ENCODE results near the gene LCN2. TPM values are rescaled to one million over a fixed set of nuclear protein-coding genes. Genes with fewer than 3 reads are reported as not detected.
A peak's percentile ranks its signal among the peaks of the same experiment; 100 is the strongest.

Gene LCN2
- total RNA-seq, 1 experiment from 2014 or later, result 1.0 TPM

- no peak for TF ChIP-seq TCF7L2 (IDR thresholded peaks at IDR 0.05; ENCODE audit: low read depth, low read length)
- TF ChIP-seq SIN3A (IDR thresholded peaks at IDR 0.05; ENCODE audit: borderline replicate concordance, insufficient read depth, low read depth, low read length), result no peak
- TF ChIP-seq, protein P1, sequence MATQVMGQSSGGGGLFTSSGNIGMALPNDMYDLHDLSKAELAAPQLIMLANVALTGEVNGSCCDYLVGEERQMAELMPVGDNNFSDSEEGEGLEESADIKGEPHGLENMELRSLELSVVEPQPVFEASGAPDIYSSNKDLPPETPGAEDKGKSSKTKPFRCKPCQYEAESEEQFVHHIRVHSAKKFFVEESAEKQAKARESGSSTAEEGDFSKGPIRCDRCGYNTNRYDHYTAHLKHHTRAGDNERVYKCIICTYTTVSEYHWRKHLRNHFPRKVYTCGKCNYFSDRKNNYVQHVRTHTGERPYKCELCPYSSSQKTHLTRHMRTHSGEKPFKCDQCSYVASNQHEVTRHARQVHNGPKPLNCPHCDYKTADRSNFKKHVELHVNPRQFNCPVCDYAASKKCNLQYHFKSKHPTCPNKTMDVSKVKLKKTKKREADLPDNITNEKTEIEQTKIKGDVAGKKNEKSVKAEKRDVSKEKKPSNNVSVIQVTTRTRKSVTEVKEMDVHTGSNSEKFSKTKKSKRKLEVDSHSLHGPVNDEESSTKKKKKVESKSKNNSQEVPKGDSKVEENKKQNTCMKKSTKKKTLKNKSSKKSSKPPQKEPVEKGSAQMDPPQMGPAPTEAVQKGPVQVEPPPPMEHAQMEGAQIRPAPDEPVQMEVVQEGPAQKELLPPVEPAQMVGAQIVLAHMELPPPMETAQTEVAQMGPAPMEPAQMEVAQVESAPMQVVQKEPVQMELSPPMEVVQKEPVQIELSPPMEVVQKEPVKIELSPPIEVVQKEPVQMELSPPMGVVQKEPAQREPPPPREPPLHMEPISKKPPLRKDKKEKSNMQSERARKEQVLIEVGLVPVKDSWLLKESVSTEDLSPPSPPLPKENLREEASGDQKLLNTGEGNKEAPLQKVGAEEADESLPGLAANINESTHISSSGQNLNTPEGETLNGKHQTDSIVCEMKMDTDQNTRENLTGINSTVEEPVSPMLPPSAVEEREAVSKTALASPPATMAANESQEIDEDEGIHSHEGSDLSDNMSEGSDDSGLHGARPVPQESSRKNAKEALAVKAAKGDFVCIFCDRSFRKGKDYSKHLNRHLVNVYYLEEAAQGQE (IDR thresholded peaks at IDR 0.05; ENCODE audit: insufficient read depth in 1 of 2, low read depth in 2 of 2, low read length in 1 of 2), result no peak
- no peak for TF ChIP-seq POLR2AphosphoS5 (IDR thresholded peaks at IDR 0.05; ENCODE audit: low read depth, low read length)
- TF ChIP-seq, protein P2, sequence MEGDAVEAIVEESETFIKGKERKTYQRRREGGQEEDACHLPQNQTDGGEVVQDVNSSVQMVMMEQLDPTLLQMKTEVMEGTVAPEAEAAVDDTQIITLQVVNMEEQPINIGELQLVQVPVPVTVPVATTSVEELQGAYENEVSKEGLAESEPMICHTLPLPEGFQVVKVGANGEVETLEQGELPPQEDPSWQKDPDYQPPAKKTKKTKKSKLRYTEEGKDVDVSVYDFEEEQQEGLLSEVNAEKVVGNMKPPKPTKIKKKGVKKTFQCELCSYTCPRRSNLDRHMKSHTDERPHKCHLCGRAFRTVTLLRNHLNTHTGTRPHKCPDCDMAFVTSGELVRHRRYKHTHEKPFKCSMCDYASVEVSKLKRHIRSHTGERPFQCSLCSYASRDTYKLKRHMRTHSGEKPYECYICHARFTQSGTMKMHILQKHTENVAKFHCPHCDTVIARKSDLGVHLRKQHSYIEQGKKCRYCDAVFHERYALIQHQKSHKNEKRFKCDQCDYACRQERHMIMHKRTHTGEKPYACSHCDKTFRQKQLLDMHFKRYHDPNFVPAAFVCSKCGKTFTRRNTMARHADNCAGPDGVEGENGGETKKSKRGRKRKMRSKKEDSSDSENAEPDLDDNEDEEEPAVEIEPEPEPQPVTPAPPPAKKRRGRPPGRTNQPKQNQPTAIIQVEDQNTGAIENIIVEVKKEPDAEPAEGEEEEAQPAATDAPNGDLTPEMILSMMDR (IDR thresholded peaks at IDR 0.05), result no peak
- Histone ChIP-seq H3K27me3 (ENCODE audit: control insufficient read depth, insufficient read depth, low read length) (no peaks in the 10 kb centered on the region), H3K9me3 (ENCODE audit: control insufficient read depth, insufficient read depth, low read depth, low read length) (no peaks in the 10 kb centered on the region), H3K27ac (ENCODE audit: low read length) (no peak overlapping the region), H3K4me3 (ENCODE audit: low read depth in 2 of 2, low read length in 2 of 2) (no peak overlapping the region), H3K4me1 (ENCODE audit: control insufficient read depth, insufficient read depth, low read length) (no peaks in the 10 kb centered on the region; the same call in 1 of the 2 replicates), H3K36me3 (ENCODE audit: control insufficient read depth, insufficient read depth, low read length) (no peaks in the 10 kb centered on the region)
- ATAC-seq (peak; percentile 7; the same call in 1 of the 2 replicates), DNase-seq (ENCODE audit: low read depth, low spot score) (no peak)
- intact Hi-C loops (cut with micrococcal nuclease; ENCODE audit: unreplicated experiment), result no loop called here
- ChIA-PET CTCF (interaction anchor here (1.0 kb wide), 1 partner anchor 175 kb away, joined by 3 read pairs; no protein-coding TSS in a partner anchor), POLR2A (no interaction called here)
- no TSS peak for BruUV-seq (replicated peaks)
- in situ Hi-C loops (cut with HindIII; ENCODE audit: low pct_unique_long_range_greater_than_20kb, low sequenced_read_pairs), result no loop called here
Observed at GRCh38 chr9:128118472-128118857, 30.8 kb upstream of the LCN2 start.

DNA sequence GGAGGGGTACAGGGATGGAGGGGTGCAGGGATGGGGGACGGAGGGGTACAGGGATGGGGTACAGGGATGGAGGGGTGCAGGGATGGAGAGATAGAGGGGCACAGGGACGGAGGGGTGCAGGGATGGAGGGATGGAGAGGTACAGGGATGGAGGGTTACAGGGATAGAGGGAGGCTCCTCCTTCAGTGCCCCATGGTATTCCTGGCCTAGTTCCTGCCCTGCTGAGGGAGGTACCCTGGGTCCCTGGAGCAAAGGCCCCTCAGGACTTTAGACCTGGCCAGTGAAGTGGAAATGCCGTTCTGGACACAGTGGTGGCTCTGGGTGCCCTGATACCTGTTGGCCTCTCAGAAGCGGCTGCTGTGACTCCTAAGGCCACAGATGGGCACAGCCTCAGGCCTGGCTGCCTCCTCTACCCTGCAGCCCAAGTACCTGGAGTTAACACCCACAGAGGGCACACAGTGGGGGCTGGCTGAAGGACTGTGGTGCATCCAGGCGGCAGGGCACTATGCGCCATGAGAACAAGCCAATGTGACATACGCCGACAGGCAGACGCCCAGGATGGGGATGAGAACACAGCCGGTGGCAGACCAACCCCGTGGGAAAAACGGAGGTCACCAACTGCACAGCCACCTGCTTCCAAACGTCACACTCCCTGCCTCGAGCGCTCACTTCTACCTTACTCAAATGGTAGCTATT is 30.1 kb upstream of the LCN2 start:
- peak; percentile 25; the same call in 1 of the 2 replicates for ATAC-seq
- intact Hi-C loops (cut with micrococcal nuclease; ENCODE audit: unreplicated experiment) (no loop called here), in situ Hi-C loops (cut with HindIII; ENCODE audit: low pct_unique_long_range_greater_than_20kb, low sequenced_read_pairs) (no loop called here)
- BruUV-seq (replicated peaks), result no TSS peak
- Histone ChIP-seq H3K9me3 (ENCODE audit: control insufficient read depth, insufficient read depth, low read depth, low read length) (no peaks in the 10 kb centered on the region), H3K27me3 (ENCODE audit: control insufficient read depth, insufficient read depth, low read length) (no peaks in the 10 kb centered on the region), H3K36me3 (ENCODE audit: control insufficient read depth, insufficient read depth, low read length) (no peaks in the 10 kb centered on the region), H3K27ac (ENCODE audit: low read length) (no peak overlapping the region), H3K4me3 (ENCODE audit: low read depth in 2 of 2, low read length in 2 of 2) (no peak overlapping the region), H3K4me1 (ENCODE audit: control insufficient read depth, insufficient read depth, low read length) (no peaks in the 10 kb centered on the region; the same call in 1 of the 2 replicates)
- no peak for DNase-seq (ENCODE audit: low read depth, low spot score)
- POLR2A ChIA-PET, result no interaction called here
- TF ChIP-seq, protein P2 (IDR thresholded peaks at IDR 0.05), result no peak
- TF ChIP-seq, protein P1 (IDR thresholded peaks at IDR 0.05; ENCODE audit: insufficient read depth in 1 of 2, low read depth in 2 of 2, low read length in 1 of 2), result no peak
- no peak for TF ChIP-seq POLR2AphosphoS5 (IDR thresholded peaks at IDR 0.05; ENCODE audit: low read depth, low read length)
- no peak for TF ChIP-seq SIN3A (IDR thresholded peaks at IDR 0.05; ENCODE audit: borderline replicate concordance, insufficient read depth, low read depth, low read length)
- TF ChIP-seq TCF7L2 (IDR thresholded peaks at IDR 0.05; ENCODE audit: low read depth, low read length), result no peak
- CTCF ChIA-PET, result no interaction called here

Measured in Panc1 (cell line).